HEK293 (cell line): ENCODE results near the gene RORB.

Experiments
- CTCF ChIA-PET: fragments of 350-600 bp; formaldehyde crosslinking; extraction: SDS; loops from one replicate; lab custom pipeline; 2021; ENCODE audit warnings: antibody characterized with exemption; lab: Yijun Ruan, JAX
- POLR2A ChIA-PET: fragments of 300-600 bp; formaldehyde crosslinking; extraction: SDS; loops from one replicate; lab custom pipeline; 2020; ENCODE audit warnings: antibody characterized with exemption, inconsistent platforms; lab: Yijun Ruan, JAX
- H3K27ac ChIP-seq: fragments of 200-500 bp; sonication (Bioruptor generic); 2 replicates; pipeline ENCODE4 v1.5.1; 2014; ENCODE audit warnings: low read depth, low read length, control low read depth, inconsistent platforms; ENCODE audit errors: extremely low read depth
- H3K36me3 ChIP-seq, 2 experiments: fragments of 200-500 bp in 1 of 2; sonication (Bioruptor generic) in 1 of 2; 1 replicate in 1 of 2; 2 replicates in 1 of 2; pipeline ENCODE4 v1.5.1; 2014 to 2017; ENCODE audit warnings: inconsistent platforms in 2 of 2, low read length in 2 of 2; ENCODE audit not compliant: control insufficient read depth in 2 of 2, insufficient read depth in 1 of 2
- H3K4me1 ChIP-seq: fragments of 200-500 bp; sonication (Bioruptor generic); 2 replicates; pipeline ENCODE4 v1.5.1; 2014; ENCODE audit warnings: mild to moderate bottlenecking, low read length, inconsistent platforms; ENCODE audit not compliant: control insufficient read depth, insufficient read depth
- H3K4me3 ChIP-seq: 2 replicates; pipeline ENCODE4 v1.5.1; 2011; ENCODE audit warnings: low read depth, mild to moderate bottlenecking, control low read depth, low read length, moderate library complexity
- H3K9me3 ChIP-seq: fragments of 200-500 bp; sonication (Bioruptor generic); 2 replicates; pipeline ENCODE4 v1.5.1; 2014; ENCODE audit warnings: low read depth, low read length, inconsistent platforms; ENCODE audit not compliant: control insufficient read depth, insufficient read depth
- IKZF3 ChIP-seq: fragments of 450-650 bp; IDR thresholded peaks from 2 replicates; pipeline ENCODE4 v1.5.0; 2018; ENCODE audit warnings: missing biosample characterization, mild to moderate bottlenecking, missing genetic modification characterization, moderate library complexity
- OSR2 ChIP-seq: fragments of 450-650 bp; formaldehyde crosslinking; IDR thresholded peaks from 2 replicates; pipeline ENCODE4 v1.5.1; 2016; ENCODE audit warnings: missing biosample characterization, missing genetic modification characterization
- ZBTB48 ChIP-seq: fragments of 450-650 bp; formaldehyde crosslinking; IDR thresholded peaks from 2 replicates; pipeline ENCODE4 v1.5.1; 2016; ENCODE audit warnings: missing biosample characterization, missing genetic modification characterization
- ZFP37 ChIP-seq: fragments of 450-650 bp; formaldehyde crosslinking; IDR thresholded peaks from 2 replicates; pipeline ENCODE4 v1.5.1; 2016; ENCODE audit warnings: missing biosample characterization, missing genetic modification characterization
- ZNF274 ChIP-seq, 2 experiments: fragments of 200-500 bp in 1 of 2; fragments of 450-650 bp in 1 of 2; sonication (Bioruptor generic) in 1 of 2; formaldehyde crosslinking in 1 of 2; IDR thresholded peaks; 2 replicates each; pipeline versions ENCODE4 v1.5.1 to v1.6.1; 2014 to 2016; ENCODE audit warnings: borderline replicate concordance in 1 of 2, inconsistent platforms in 1 of 2, low read length in 1 of 2, missing biosample characterization in 1 of 2, missing genetic modification characterization in 1 of 2
- ZNF558 ChIP-seq: fragments of 450-650 bp; formaldehyde crosslinking; IDR thresholded peaks from 2 replicates; pipeline ENCODE4 v1.5.1; 2016; ENCODE audit warnings: missing biosample characterization, missing genetic modification characterization
- ZNF626 ChIP-seq: fragments of 450-650 bp; sonication (Bioruptor Pico); formaldehyde crosslinking; IDR thresholded peaks from 2 replicates; pipeline ENCODE4 v1.5.1; 2018; ENCODE audit warnings: missing biosample characterization, missing genetic modification characterization, inconsistent platforms
- ZNF664 ChIP-seq: fragments of 450-650 bp; formaldehyde crosslinking; IDR thresholded peaks from 2 replicates; pipeline ENCODE4 v1.5.1; 2016; ENCODE audit warnings: missing biosample characterization, missing genetic modification characterization
- ZNF776 ChIP-seq: fragments of 450-650 bp; formaldehyde crosslinking; IDR thresholded peaks from 2 replicates; pipeline ENCODE4 v1.5.0; 2017; ENCODE audit warnings: missing biosample characterization, missing genetic modification characterization, borderline replicate concordance
- ZNF837 ChIP-seq: fragments of 450-650 bp; formaldehyde crosslinking; IDR thresholded peaks from 2 replicates; pipeline ENCODE4 v1.5.1; 2016; ENCODE audit warnings: missing biosample characterization, missing genetic modification characterization
- TF ChIP-seq, protein P1 (sequence below): fragments of 450-650 bp; formaldehyde crosslinking; IDR thresholded peaks from 2 replicates; pipeline ENCODE4 v1.5.1; 2016; ENCODE audit warnings: missing biosample characterization, missing genetic modification characterization
- TF ChIP-seq, protein P2 (sequence below): fragments of 450-650 bp; formaldehyde crosslinking; IDR thresholded peaks from 2 replicates; pipeline ENCODE4 v1.5.1; 2016; ENCODE audit warnings: missing biosample characterization, missing genetic modification characterization
- TF ChIP-seq, protein P3 (sequence below): fragments of 450-650 bp; formaldehyde crosslinking; IDR thresholded peaks from 2 replicates; pipeline ENCODE4 v1.5.1; 2016; ENCODE audit warnings: missing biosample characterization, missing genetic modification characterization
- TF ChIP-seq, protein P4 (sequence below): fragments of 450-650 bp; formaldehyde crosslinking; IDR thresholded peaks from 2 replicates; pipeline ENCODE4 v1.5.1; 2016; ENCODE audit warnings: missing biosample characterization, missing genetic modification characterization
- TF ChIP-seq, protein P5 (sequence below): fragments of 450-650 bp; formaldehyde crosslinking; IDR thresholded peaks from 2 replicates; pipeline ENCODE4 v1.5.1; 2016; ENCODE audit warnings: missing biosample characterization, missing genetic modification characterization
- TF ChIP-seq, protein P6 (sequence below): fragments of 450-650 bp; formaldehyde crosslinking; IDR thresholded peaks from 2 replicates; pipeline ENCODE4 v1.5.1; 2016; ENCODE audit warnings: missing biosample characterization, missing genetic modification characterization

RORB gene

DNA sequence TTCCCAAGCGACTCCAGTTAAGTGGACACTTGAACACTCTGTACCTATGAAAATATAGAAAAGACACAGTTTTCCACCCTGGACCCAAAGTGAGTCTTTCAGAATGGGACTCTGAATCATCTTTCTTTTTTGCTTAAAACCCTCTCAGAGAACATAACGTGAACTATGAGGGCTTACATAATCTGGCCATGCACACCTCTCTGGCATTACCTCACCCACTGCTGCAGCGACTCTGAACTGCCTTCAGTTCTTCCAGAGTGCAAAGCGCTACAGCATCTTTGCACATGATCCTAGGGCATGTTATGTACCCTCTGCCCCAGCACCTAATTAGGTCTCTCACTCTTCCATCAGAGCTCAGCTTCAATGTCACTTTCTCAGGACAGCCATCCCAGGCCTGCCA lies 186.2 kb downstream of the RORB start:
- H3K36me3 ChIP-seq: no peaks in the 10 kb centered on the region
- H3K27ac ChIP-seq: no peak overlapping the region
- no peaks in the 10 kb centered on the region for H3K9me3 ChIP-seq
- TF ChIP-seq ZNF776 (tag by site-specific recombination): no peak
- no peak for TF ChIP-seq ZNF837 (tag by site-specific recombination)
- TF ChIP-seq, protein P1, sequence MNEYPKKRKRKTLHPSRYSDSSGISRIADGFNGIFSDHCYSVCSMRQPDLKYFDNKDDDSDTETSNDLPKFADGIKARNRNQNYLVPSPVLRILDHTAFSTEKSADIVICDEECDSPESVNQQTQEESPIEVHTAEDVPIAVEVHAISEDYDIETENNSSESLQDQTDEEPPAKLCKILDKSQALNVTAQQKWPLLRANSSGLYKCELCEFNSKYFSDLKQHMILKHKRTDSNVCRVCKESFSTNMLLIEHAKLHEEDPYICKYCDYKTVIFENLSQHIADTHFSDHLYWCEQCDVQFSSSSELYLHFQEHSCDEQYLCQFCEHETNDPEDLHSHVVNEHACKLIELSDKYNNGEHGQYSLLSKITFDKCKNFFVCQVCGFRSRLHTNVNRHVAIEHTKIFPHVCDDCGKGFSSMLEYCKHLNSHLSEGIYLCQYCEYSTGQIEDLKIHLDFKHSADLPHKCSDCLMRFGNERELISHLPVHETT (tag by site-specific recombination): no peak
- TF ChIP-seq, protein P2, sequence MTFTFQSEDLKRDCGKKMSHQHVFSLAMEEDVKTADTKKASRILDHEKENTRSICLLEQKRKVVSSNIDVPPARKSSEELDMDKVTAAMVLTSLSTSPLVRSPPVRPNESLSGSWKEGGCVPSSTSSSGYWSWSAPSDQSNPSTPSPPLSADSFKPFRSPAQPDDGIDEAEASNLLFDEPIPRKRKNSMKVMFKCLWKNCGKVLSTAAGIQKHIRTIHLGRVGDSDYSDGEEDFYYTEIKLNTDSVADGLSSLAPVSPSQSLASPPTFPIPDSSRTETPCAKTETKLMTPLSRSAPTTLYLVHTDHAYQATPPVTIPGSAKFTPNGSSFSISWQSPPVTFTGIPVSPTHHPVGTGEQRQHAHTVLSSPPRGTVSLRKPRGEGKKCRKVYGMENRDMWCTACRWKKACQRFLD (tag by site-specific recombination): no peak
- no peak for TF ChIP-seq OSR2 (tag by site-specific recombination)
- TF ChIP-seq ZNF664 (tag by site-specific recombination): no peak
- no peak for TF ChIP-seq ZNF558 (tag by site-specific recombination)
- TF ChIP-seq, protein P3, sequence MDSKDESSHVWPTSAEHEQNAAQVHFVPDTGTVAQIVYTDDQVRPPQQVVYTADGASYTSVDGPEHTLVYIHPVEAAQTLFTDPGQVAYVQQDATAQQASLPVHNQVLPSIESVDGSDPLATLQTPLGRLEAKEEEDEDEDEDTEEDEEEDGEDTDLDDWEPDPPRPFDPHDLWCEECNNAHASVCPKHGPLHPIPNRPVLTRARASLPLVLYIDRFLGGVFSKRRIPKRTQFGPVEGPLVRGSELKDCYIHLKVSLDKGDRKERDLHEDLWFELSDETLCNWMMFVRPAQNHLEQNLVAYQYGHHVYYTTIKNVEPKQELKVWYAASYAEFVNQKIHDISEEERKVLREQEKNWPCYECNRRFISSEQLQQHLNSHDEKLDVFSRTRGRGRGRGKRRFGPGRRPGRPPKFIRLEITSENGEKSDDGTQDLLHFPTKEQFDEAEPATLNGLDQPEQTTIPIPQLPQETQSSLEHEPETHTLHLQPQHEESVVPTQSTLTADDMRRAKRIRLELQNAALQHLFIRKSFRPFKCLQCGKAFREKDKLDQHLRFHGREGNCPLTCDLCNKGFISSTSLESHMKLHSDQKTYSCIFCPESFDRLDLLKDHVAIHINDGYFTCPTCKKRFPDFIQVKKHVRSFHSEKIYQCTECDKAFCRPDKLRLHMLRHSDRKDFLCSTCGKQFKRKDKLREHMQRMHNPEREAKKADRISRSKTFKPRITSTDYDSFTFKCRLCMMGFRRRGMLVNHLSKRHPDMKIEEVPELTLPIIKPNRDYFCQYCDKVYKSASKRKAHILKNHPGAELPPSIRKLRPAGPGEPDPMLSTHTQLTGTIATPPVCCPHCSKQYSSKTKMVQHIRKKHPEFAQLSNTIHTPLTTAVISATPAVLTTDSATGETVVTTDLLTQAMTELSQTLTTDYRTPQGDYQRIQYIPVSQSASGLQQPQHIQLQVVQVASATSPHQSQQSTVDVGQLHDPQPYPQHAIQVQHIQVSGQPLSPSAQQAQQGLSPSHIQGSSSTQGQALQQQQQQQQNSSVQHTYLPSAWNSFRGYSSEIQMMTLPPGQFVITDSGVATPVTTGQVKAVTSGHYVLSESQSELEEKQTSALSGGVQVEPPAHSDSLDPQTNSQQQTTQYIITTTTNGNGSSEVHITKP (tag by site-specific recombination): no peak
- TF ChIP-seq ZNF274 (IDR thresholded peaks at IDR 0.05; ENCODE audit: low read length): no peak
- TF ChIP-seq ZNF274 (tag by site-specific recombination; IDR thresholded peaks at IDR 0.05; ENCODE audit: borderline replicate concordance): no peak
- TF ChIP-seq ZFP37: no peak
- TF ChIP-seq IKZF3: no peak
- TF ChIP-seq, protein P4, sequence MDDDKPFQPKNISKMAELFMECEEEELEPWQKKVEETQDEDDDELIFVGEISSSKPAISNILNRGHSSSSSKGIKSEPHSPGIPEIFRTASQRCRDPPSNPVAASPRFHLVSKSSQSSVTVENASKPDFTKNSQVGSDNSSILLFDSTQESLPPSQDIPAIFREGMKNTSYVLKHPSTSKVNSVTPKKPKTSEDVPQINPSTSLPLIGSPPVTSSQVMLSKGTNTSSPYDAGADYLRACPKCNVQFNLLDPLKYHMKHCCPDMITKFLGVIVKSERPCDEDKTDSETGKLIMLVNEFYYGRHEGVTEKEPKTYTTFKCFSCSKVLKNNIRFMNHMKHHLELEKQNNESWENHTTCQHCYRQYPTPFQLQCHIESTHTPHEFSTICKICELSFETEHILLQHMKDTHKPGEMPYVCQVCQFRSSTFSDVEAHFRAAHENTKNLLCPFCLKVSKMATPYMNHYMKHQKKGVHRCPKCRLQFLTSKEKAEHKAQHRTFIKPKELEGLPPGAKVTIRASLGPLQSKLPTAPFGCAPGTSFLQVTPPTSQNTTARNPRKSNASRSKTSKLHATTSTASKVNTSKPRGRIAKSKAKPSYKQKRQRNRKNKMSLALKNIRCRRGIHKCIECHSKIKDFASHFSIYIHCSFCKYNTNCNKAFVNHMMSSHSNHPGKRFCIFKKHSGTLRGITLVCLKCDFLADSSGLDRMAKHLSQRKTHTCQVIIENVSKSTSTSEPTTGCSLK (tag by site-specific recombination): no peak
- no peak for TF ChIP-seq ZBTB48 (tag by site-specific recombination)
- TF ChIP-seq, protein P5, sequence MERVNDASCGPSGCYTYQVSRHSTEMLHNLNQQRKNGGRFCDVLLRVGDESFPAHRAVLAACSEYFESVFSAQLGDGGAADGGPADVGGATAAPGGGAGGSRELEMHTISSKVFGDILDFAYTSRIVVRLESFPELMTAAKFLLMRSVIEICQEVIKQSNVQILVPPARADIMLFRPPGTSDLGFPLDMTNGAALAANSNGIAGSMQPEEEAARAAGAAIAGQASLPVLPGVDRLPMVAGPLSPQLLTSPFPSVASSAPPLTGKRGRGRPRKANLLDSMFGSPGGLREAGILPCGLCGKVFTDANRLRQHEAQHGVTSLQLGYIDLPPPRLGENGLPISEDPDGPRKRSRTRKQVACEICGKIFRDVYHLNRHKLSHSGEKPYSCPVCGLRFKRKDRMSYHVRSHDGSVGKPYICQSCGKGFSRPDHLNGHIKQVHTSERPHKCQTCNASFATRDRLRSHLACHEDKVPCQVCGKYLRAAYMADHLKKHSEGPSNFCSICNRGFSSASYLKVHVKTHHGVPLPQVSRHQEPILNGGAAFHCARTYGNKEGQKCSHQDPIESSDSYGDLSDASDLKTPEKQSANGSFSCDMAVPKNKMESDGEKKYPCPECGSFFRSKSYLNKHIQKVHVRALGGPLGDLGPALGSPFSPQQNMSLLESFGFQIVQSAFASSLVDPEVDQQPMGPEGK (tag by site-specific recombination): no peak
- TF ChIP-seq, protein P6, sequence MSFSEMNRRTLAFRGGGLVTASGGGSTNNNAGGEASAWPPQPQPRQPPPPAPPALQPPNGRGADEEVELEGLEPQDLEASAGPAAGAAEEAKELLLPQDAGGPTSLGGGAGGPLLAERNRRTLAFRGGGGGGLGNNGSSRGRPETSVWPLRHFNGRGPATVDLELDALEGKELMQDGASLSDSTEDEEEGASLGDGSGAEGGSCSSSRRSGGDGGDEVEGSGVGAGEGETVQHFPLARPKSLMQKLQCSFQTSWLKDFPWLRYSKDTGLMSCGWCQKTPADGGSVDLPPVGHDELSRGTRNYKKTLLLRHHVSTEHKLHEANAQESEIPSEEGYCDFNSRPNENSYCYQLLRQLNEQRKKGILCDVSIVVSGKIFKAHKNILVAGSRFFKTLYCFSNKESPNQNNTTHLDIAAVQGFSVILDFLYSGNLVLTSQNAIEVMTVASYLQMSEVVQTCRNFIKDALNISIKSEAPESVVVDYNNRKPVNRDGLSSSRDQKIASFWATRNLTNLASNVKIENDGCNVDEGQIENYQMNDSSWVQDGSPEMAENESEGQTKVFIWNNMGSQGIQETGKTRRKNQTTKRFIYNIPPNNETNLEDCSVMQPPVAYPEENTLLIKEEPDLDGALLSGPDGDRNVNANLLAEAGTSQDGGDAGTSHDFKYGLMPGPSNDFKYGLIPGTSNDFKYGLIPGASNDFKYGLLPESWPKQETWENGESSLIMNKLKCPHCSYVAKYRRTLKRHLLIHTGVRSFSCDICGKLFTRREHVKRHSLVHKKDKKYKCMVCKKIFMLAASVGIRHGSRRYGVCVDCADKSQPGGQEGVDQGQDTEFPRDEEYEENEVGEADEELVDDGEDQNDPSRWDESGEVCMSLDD (tag by site-specific recombination): no peak
- TF ChIP-seq ZNF626 (tag by site-specific recombination): no peak
- POLR2A ChIA-PET: no interaction called here
- CTCF ChIA-PET: no interaction called here
- no peaks in the 10 kb centered on the region for H3K4me1 ChIP-seq
- H3K4me3 ChIP-seq: no peak overlapping the region
